Posterior vena cava (tissue), 2 donors: ENCODE data around the gene PEX6. TPM values are rescaled to one million over a fixed set of nuclear protein-coding genes. Genes with fewer than 3 reads are reported as not detected.
"Not testable (repeated sequence)": the region's sequence is repeated elsewhere in the genome, so short reads cannot be mapped to it uniquely, and the experiment has no call there.

Source experiments
- DNase-seq: peaks from one replicate; pipeline ENCODE4 v3.0.0-alpha.2; 2020; ENCODE audit warnings: low spot score
- intact Hi-C, 2 donors: fragments of 100-400 bp; cut with DNase I; formaldehyde crosslinking; loops; one replicate each; pipeline versions ENCODE4 v1.14.1 to v1.14.2; 2022 to 2023
- total RNA-seq, 2 donors: library from RNA; stranded (reverse); fragmentation: NEBNext Ultra II Directional; extraction: Animal tissue kit (Norgen Biotek cat#: 25700); gene quantifications; one replicate each; pipeline ENCODE4 v1.2.1, GENCODE V29; 2021
- donor health status: DM: yes; HTN: yes; CAD: no.
- donor health status: DM: yes; HTN: yes; CAD: no.

The PEX6 gene
- total RNA-seq, 2 donors from 2014 or later = 8.8 to 12.8 TPM

DNA sequence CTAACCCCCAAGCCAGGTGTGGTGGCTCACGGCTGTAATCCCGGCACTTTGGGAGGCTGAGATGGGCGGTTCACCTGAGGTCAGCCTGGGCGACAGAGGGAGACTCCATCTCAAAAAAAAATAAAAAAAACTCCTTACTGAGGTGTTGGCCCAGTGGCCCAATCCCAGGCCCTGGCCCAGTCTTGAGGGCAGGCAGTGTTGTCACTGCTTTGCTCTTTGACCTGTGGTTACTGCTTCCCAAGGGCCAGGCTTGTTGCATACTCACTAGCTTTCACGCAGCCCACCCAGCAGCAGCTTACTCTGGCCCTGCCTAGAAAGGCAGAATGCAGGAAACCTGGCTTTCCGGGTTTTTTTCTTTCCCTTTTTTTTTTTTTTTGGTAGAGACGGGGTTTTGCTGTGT lies 36.5 kb downstream of the PEX6 start:
- intact Hi-C loops = no loop called here
- DNase-seq = no peak

DNA sequence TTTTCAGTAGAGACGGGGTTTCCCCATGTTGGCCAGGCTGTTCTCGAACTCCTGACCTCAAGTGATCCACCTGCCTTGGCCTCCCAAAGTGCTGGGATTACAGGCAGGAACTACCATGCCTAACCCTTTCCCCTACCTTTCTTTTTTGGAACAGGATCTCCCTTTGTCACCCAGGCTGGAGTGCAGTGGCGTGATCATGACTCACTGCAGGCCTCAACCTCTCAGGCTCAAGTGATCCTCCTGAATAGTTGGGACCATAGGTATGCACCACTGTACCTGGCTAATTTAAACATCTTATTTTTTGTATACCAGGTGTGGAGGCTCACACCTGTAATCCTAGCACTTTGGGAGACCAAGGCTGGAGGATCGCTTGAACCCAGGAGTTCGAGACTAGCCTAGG lies 37.6 kb downstream of the PEX6 start:
- intact Hi-C loops, DNase-seq: not testable (repeated sequence)

DNA sequence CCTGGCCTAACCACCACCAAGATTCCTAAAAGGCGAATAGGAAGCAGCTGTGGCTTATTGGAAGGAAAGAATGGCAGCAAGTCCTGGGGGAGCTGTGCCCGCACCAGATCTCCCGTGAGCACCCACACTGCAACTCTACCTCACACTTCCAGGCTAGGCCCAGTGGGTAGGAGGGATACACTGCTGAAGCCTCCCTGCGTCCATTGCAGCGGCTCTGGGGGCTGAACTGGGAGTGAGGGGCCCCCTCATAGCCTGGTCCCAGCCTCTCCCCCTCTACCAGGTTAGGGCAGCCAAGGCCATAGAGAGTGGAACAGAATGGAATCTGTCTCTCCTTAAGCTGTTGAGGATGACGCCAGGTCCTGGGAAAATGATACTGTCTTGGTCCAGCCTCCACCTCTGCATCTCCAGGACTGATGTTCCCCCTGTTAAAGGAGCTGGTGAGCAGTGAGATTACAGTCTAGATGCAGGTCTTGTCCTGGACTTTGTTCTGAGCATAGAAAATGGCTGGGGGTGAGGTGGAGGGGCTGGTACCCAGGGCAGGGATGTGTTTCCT lies 38.4 kb downstream of the PEX6 start:
- no peak for DNase-seq
- intact Hi-C loops = no loop called here

DNA sequence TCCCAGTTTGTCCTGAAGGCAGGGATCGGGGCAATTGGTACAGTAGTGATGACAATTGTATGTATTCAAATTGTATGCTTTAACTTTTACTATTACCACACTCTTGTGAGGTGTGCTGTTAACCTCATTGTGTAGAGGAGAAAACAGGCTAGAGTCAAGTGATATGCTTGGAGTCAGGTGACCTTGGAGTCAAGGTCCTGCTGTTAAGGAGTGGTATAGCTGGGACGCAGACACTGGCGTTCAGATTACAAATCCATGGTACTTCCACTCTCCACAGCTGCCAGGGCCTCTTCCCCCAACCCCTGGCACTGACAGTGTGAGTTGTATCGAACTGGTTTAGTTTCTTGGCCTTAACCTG lies 39.2 kb downstream of the PEX6 start:
- intact Hi-C loops = loop anchor here in 1 of 2 donors (5.0 kb wide), 1 partner anchor 38 kb away; the partner anchor contains the start of gene PEX6
- no peak for DNase-seq

DNA sequence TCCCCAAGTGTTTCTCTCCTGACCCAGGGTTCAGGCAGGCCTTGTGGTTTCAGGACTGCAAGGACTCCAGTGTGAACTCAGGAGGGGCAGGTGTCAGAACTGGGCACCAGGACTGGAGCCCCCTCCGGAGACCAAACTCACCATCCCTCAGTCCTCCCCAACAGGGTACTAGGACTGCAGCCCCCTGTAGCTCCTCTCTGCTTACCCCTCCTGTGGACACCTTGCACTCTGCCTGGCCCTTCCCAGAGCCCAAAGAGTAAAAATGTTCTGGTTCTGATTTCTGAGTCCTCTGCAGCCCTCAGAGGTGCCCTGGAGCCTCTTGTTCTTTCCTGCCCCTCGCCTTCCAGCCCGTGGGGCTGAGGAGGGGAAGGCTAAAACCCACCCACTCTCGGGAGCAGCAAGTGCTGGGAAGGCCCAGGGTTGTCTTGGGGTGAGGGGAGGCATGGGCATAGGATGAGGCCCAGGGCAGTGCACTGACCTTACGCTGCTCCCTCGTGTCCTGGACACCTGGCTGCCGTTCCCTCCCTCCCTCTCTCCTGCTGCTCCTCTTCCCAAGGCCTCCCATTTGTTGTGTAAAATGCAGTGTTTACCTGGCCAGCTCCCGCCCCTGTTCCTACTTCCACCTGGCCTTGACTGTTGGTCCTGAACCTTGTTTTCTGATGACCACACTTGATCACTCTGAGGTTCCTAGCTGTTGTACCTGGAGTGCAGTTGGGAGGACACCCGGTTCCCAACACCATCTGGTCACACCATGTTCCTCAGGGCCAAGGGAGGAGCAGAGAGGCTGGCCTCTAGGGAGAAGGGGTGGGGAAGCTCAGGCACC lies 39.8 kb downstream of the PEX6 start:
- no peak for DNase-seq
- intact Hi-C loops = loop anchor here in 1 of 2 donors (5.0 kb wide), 1 partner anchor 38 kb away; the partner anchor contains the start of gene PEX6

DNA sequence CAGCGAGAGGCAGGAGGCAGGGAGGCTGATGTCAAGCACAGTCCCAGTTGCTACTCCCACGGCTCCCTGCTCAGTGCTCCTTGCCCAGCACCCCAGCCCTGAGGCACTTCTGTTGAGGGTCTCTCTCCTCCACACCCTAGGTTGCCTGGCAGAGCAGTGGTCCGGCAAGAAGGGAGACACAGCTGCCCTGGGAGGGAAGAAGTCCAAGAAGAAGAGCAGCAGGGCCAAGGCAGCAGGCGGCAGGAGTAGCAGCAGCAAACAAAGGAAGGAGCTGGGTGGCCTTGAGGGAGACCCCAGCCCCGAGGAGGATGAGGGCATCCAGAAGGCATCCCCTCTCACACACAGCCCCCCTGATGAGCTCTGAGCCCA lies 40.6 kb downstream of the PEX6 start:
- intact Hi-C loops = loop anchor here in 1 of 2 donors (5.0 kb wide), 1 partner anchor 39 kb away; the partner anchor contains the start of gene PEX6
- DNase-seq = no peak

DNA sequence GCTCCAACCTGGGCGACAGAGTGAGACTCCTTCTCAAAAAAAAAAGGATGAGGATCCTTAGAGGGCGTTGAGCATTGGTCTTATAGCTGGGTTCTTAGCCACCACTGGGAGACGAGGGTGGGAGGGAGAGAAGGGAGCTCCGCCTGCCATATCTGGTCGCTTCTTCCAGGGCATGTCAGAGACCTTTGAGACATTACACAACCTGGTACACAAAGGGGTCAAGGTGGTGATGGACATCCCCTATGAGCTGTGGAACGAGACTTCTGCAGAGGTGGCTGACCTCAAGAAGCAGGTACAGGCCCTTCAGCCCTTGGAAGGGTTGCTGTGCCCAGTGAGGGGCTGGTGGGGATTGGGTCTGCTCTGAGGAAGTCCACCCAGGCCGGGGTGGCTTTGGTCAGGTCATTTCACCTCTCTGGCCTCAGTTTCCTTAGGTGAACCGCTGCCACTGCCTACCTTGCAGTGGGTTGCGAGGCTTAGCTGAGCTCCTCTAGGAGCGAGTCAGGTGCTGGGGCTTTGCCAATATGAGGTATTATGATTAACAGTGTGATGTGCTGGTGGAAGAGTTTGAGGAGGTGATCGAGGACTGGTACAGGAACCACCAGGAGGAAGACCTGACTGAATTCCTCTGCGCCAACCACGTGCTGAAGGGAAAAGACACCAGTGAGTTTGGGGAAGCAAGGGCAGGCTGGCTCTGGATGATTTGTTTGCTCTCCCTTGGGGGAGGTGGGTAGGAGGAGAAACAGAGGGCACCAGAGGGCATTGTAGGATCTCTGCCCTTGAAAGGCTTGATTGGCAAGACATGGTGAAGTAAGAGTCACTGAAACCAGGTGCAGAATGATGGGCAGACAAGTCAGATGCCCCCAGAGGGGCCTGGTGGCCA lies 41.2 kb downstream of the PEX6 start:
- intact Hi-C loops = loop anchor here in 1 of 2 donors (5.0 kb wide), 1 partner anchor 40 kb away; the partner anchor contains the start of gene PEX6
- DNase-seq = no peak

DNA sequence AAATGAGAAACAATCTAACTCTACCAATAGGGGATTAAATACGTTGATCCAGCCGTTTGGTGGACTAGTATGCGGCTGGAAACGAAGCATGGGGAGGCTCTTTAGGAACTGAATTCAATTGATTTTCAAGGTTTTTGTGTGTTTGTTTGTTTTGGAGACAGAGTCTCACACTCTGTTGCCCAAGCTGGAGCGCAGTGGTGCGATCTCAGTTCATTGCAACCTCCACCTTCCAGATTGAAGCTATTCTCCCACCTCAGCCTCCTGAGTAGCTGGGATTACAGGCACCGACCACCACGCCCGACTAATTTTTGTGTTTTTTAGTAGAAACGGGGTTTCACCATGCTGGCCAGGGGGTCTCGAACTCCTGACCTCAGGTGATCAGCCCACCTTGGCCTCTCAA lies 42.6 kb downstream of the PEX6 start:
- no peak for DNase-seq
- intact Hi-C loops = loop anchor here in 1 of 2 donors (5.0 kb wide), 1 partner anchor 41 kb away; the partner anchor contains the start of gene PEX6

DNA sequence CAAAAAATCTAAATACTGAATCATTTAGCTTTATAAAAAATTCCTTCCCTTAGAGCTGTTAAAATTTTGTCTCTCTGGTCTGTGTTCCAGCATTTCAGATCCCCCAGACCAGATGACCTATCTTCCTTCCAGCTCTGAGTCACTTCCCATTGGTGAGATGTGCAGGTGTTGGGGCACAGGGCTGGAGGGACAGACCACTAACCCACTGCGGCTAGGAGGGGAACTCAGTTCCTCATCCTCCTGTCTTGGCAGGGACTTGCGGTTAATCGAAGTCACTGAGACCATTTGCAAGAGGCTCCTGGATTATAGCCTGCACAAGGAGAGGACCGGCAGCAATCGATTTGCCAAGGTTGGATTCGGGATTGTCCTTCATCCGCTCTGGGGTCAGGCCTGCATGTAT lies 43.7 kb downstream of the PEX6 start:
- intact Hi-C loops = loop anchor here in 1 of 2 donors (5.0 kb wide), 1 partner anchor 42 kb away; the partner anchor contains the start of gene PEX6
- DNase-seq = no peak

DNA sequence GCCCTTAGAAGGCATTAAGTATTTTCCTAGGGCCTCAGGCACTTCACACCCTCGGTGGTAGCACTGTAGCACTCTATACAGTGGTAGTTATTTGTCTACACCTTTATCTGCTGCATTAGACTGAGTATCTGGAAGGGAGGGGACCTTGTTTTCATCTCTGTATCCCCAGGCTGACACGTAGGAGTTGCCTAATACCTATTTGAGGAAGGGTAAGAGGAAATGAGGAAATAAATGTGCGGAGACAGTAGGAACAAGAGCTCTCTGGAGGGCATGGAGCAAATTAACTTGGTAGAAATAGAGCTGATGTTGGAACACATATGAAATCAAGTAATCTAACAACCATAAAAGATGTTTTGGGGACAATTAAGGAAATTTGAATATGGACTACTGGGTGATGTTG lies 45.8 kb downstream of the PEX6 start:
- no peak for DNase-seq
- intact Hi-C loops = loop anchor here in 1 of 2 donors (5.0 kb wide), 1 partner anchor 44 kb away; the partner anchor contains the start of gene PEX6

DNA sequence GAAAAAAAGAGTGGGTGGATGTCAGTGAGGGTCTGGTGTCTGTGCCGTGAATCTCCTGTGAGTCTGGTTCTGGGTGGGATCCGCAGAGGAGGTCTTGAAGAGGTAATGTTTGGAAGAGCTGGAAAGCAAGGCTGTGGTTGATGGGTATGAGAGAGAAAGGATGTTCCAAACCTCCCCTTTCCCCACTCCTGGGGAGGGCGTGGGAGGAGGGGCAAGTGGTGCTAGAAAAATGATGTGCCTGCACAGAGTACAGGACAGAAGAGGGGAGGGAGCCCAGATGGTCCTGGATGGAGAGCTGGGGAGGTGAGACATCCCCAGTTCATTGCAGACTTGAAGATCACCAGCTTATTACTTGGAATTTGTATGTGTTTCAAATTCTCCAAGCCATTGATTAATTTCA lies 46.6 kb downstream of the PEX6 start:
- DNase-seq = no peak
- intact Hi-C loops = loop anchor here in 1 of 2 donors (5.0 kb wide), 1 partner anchor 45 kb away; the partner anchor contains the start of gene PEX6

DNA sequence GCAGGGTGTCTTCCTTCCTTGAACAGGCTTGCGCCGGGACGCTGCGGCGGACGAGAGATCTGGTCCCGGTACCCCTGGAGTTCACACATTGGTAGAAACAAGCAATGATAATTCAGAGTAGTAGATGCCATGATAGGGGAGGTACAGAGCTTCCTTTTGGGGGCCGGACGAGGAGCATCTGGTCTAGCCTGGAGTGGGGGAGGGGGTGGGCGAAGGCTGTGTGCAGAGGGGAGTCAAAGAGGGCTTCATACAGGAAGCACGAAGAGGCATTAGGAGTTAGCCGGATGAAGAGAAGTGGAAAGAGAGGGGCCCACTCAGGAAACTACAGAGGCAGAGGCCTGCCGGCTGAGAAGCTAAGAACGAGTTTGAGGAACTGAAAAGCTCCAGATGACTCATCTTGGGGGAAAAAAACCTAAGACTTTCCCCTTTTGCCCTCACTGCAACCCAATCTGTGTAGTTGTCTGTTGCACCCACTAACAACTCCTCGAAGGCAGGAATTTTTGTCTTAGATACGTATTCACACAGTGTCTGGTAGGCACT lies 49.1 kb downstream of the PEX6 start:
- intact Hi-C loops = loop anchor here in 1 of 2 donors (5.0 kb wide), 1 partner anchor 47 kb away; the partner anchor contains the start of gene PEX6
- no peak for DNase-seq

DNA sequence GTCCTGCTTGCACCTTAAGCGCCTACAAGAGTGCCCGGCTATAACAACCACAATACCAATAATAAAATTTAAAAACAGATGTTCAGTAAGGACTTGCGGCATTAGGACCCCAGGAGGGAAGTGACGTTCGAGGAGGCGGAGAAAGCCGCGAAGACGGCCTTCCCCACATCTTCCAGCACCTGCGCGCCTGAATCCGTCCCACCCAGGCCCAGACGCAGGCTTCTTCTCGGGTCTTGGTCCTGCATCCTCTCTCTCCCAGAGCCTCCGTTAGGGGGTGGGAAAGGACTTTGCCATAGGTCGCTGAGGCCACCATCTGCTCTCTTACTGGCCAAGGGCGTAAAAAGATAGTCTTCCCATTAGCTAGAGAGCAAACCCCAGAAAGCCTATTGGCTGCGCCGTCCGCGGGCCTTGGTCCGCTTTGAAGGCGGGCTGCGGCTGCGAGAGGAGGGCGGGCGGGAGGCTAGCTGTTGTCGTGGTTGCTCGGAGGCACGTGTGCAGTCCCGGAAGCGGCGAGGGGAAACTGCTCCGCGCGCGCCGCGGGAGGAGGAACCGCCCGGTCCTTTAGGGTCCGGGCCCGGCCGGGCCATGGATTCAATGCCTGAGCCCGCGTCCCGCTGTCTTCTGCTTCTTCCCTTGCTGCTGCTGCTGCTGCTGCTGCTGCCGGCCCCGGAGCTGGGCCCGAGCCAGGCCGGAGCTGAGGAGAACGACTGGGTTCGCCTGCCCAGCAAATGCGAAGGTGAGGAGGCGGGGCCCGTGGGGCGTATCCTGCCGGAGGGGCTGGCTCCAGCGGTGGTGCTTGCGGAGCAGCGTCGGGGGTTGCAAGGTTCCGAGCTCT lies 49.8 kb downstream of the PEX6 start, which contains the start of gene CNPY3:
Gene CNPY3, plus strand, starts transcription at position 495 of the 835 bp plus-strand sequence. Its CDS starts 91 bp downstream, at position 586.
- intact Hi-C loops = no loop called here

DNA sequence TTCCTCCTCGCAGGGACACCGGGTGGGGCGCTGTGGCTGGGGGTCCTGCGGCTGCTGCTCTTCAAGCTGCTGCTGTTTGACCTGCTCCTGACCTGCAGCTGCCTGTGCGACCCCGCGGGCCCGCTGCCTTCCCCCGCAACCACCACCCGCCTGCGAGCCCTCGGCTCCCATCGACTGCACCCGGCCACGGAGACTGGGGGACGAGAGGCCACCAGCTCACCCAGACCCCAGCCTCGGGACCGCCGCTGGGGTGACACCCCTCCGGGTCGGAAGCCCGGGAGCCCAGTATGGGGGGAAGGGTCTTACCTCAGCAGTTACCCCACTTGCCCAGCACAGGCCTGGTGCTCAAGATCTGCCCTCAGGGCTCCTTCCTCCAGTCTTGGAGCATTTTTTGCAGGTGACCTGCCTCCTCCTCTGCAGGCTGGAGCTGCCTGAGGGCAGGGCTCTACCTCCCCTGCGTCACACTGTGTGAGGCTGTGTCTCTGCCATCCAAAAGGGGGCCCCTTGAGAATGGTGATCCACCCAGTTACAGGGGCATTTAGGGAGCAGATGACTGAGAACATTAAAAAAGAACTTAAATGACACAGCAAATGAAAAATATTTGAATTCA lies 53.6 kb downstream of the PEX6 start:
- DNase-seq = no peak
- intact Hi-C loops = no loop called here

More for the DNA sequence above, 49.8 kb downstream of the PEX6 start, which contains the start of gene CNPY3:
- peak; percentile 98 for DNase-seq

DNA sequence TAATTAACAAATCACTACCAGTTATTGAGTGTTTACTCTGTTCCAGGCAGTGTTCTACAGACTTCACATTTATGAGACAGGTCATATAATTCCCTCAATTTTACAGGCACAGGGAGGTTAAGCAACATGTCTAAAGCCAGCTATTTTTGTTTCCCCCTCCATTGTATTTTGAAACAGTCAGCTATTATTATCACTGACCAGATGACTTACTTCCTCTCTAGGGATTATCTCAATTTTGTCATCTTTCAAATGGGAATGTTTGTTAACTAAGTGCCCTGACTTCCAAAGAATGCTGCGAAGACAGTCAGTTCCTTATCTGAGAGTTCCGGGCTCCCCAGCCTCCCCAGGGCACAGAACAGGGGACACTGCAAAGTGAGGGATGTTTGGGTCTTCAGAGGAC lies 55.3 kb downstream of the PEX6 start:
- no peak for DNase-seq

DNA sequence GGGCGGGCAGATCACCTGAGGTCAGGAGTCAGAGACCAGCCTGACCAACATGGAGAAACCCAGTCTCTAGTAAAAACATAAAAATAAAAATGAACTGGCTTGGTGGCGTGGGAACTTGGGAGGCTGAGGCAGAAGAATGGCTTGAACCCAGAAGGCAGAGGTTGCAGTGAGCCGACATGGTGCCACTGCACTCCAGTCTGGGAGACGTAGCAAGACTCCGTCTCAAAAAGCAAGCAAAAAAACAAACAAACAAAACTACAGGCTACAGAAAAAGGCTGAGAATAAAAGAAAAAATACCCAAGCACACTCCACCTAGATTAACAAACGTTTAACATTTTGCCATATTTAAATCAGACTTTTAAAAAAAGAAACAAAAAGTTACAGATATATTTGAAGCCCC lies 57.2 kb downstream of the PEX6 start:
- intact Hi-C loops = no loop called here
- DNase-seq = peak; percentile 9

More for the DNA sequence above, 55.3 kb downstream of the PEX6 start:
- intact Hi-C loops = no loop called here

DNA sequence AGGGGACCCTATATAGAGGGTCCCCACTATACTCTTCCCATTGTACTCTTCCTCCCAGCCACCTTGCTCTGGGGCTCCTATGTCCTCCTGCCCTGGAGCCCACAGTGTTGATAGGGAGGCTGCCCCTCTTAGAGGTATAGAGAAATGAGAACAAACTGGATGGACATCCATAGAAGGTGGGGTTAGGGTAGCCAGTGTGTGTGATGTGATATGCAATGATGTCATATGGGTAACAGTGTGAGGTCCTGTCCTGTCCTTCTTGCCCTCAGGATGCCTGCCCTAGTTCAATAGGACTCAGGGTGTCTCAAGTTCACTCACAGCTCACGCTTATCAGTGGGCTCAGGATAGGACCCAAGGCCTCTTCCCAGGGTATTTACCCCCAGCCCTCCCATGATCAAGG lies 62.7 kb downstream of the PEX6 start:
- no peak for DNase-seq
- intact Hi-C loops = no loop called here

DNA sequence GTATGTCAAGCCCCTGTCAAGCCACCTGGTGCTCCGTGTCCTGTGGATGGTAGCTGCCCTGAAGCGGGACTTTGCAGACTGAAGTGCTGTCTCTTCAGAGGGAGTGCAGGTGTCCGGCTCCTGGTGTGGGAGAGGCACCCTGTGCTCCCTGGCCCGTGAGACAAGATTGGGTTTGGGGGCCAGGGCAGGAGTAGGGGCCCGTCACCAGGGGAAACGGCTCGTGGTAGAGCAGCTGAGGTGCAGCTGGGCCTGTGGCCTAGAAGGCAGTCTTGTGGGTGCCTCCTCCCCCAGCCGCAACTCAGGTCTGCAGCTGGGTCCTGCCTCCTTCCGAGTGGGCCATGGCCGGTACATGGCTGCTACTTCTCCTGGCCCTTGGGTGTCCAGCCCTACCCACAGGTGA lies 63.2 kb downstream of the PEX6 start, which contains the start of gene PTCRA:
Gene PTCRA, plus strand, starts transcription at position 322 of the 400 bp plus-strand sequence. Its CDS starts 17 bp downstream, at position 339.
- peak; percentile 53 for DNase-seq
- intact Hi-C loops = no loop called here
